Sigmoid colon (tissue), 7 donors: ENCODE data around the gene LGALS3. TPM values are rescaled to one million over a fixed set of nuclear protein-coding genes. Genes with fewer than 3 reads are reported as not detected.

Source experiments
- DNase-seq: peaks from one replicate; pipeline ENCODE4 v3.0.0-alpha.2; 2019
- H3K27ac ChIP-seq, 4 donors: fragments of 200-600 bp; sonication (generic); one replicate each; pipeline ENCODE4 v1.5.1; 2016 to 2019; ENCODE audit warnings: mild to moderate bottlenecking in 1 of 4
- H3K27me3 ChIP-seq, 3 donors: fragments of 200-600 bp; sonication (generic); one replicate each; pipeline ENCODE4 v1.5.1; 2019; ENCODE audit warnings: mild to moderate bottlenecking in 1 of 3
- H3K36me3 ChIP-seq, 4 donors: fragments of 200-600 bp; sonication (generic); one replicate each; pipeline ENCODE4 v1.5.1; 2016 to 2019
- H3K4me1 ChIP-seq, 4 donors: fragments of 200-600 bp; sonication (generic); one replicate each; pipeline ENCODE4 v1.5.1; 2017 to 2019
- H3K4me3 ChIP-seq, 4 donors: fragments of 200-600 bp; sonication (generic); one replicate each; pipeline ENCODE4 v1.5.1; 2017 to 2019; ENCODE audit warnings: mild to moderate bottlenecking in 2 of 4, moderate library complexity in 1 of 4
- H3K9me3 ChIP-seq, 4 donors: fragments of 200-600 bp in 3 of 4; sonication (generic) in 3 of 4; one replicate each; pipeline versions ENCODE4 v1.5.1 to v1.6.1; 2013 to 2019
- CTCF ChIP-seq, 4 experiments: fragments of 450-650 bp in 3 of 4; fragments of 200-600 bp in 1 of 4; IDR thresholded peaks; one replicate each; pipeline ENCODE4 v1.5.1; 2016 to 2019; ENCODE audit warnings: antibody characterized with exemption in 4 of 4, mild to moderate bottlenecking in 3 of 4, moderate library complexity in 2 of 4
- EP300 ChIP-seq, 4 donors: sonication (generic); formaldehyde crosslinking; IDR thresholded peaks; one replicate each; pipeline ENCODE4 v1.6.1; 2017; ENCODE audit warnings: antibody characterized with exemption in 4 of 4
- POLR2A ChIP-seq, 2 donors: fragments of 450-650 bp; IDR thresholded peaks; one replicate each; pipeline ENCODE4 v1.6.1; 2016; ENCODE audit warnings: antibody characterized with exemption in 2 of 2, mild to moderate bottlenecking in 2 of 2, moderate library complexity in 2 of 2
- POLR2AphosphoS5 ChIP-seq, 4 donors: sonication (generic); formaldehyde crosslinking; IDR thresholded peaks; one replicate each; pipeline ENCODE4 v1.6.1; 2017; ENCODE audit warnings: antibody characterized with exemption in 4 of 4
- WGBS, 2 donors: extraction: QIAGEN DNeasy Blood & Tissue Kit; methylation state at CpG; one replicate each; pipeline ENCODE4 v1.1.7; 2013; 5-methylcytosine and 5-hydroxymethylcytosine counted together
- intact Hi-C: fragments of 100-400 bp; cut with DNase I; formaldehyde crosslinking; loops from one replicate; pipeline ENCODE4 v1.15.1; 2023
- polyA plus RNA-seq, 3 donors: library from polyadenylated mRNA; stranded (reverse); fragments of 200-250 nt; gene quantifications; one replicate each; pipeline ENCODE4 v1.2.3, GENCODE V29; 2013
- total RNA-seq, 4 donors: library from RNA; depleted of rRNA; stranded (reverse); fragments of >200 nt; gene quantifications; one replicate each; pipeline ENCODE4 v1.1.0, GENCODE V29; 2016
- donor health status: healthy with polysubstance abuse.
- donor health status: Bipolar disorder and iron deficiency.
- donor health status: healthy.

The LGALS3 gene
- total and polyA plus RNA-seq, 7 donors: 235 to 4,129 (median 249) TPM

GRCh38 chr14:55111122-55111708 is 17.8 kb upstream of the LGALS3 start:
- DNase-seq: peak; percentile 46
- Histone ChIP-seq H3K4me3 (no peak overlapping the region), H3K9me3 (no peaks in the 10 kb centered on the region), H3K4me1 (peaks cover 0 to 23% (median 17%) of the 10 kb centered on the region in 4 donors), H3K27ac (no peak overlapping the region), H3K27me3 (no peaks in the 10 kb centered on the region), H3K36me3 (no peaks in the 10 kb centered on the region)
- intact Hi-C loops: no loop called here
- TF ChIP-seq EP300 (IDR thresholded peaks at IDR 0.05): no peak
- no peak for TF ChIP-seq POLR2A (IDR thresholded peaks at IDR 0.05)
- TF ChIP-seq POLR2AphosphoS5 (IDR thresholded peaks at IDR 0.05): no peak
- TF ChIP-seq CTCF (IDR thresholded peaks at IDR 0.05): no peak
- 75 to 77% methylated on average over 10 of the region's 10 CpGs for WGBS, 2 donors

DNA sequence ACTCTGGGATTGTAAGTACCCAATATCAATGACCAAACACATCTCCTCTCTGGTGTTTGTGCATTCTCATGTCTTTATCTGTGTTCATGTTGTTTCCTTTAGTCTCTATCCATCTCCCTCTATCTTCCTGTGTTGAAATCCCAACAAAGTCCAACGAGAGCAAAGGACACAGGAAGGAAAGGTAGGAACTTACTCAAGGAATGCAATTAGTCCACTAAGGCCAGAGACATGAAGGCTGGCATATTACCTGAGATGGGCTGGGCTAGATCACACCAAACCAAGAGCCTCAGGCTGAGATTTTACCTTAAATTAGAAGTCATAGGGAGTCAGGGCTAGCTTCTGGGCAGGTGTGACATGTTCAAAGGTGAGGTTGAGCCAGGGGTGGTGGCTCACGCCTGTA is 14.3 kb upstream of the LGALS3 start:
- 38 to 68% methylated on average over 2 of the region's 2 CpGs for WGBS, 2 donors
- intact Hi-C loops: no loop called here

DNA sequence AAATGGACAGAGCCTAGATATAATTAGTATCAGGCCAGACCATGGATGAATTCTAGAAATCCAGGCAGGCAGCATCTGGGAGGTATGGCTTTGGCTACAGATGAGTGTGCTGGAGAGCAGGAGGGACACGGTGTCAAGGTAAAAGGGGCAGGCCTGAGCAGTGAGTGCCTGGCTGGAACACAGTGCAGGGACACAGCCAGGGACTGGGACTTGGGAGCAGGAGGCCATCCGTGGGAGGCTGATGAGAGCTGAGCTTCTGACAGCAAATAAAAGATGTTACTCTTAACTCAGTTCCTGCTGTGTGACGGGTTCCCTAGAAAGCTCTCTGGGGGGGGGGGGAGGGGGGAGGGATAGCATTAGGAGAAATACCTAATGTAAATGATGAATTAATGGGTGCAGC is 13.6 kb upstream of the LGALS3 start:
- H3K27ac ChIP-seq: no peak overlapping the region
- no peaks in the 10 kb centered on the region for H3K4me1 ChIP-seq
- no peaks in the 10 kb centered on the region for H3K36me3 ChIP-seq
- H3K9me3 ChIP-seq: no peaks in the 10 kb centered on the region
- TF ChIP-seq CTCF (IDR thresholded peaks at IDR 0.05) (no peak), EP300 (IDR thresholded peaks at IDR 0.05) (no peak), POLR2A (IDR thresholded peaks at IDR 0.05) (no peak), POLR2AphosphoS5 (IDR thresholded peaks at IDR 0.05) (no peak)
- intact Hi-C loops: no loop called here
- no peaks in the 10 kb centered on the region for H3K27me3 ChIP-seq
- DNase-seq: peak; percentile 40
- WGBS, 2 donors: 49 to 72% methylated on average over 3 of the region's 3 CpGs
- no peak overlapping the region for H3K4me3 ChIP-seq

More for the DNA sequence above, 14.3 kb upstream of the LGALS3 start:
- Histone ChIP-seq H3K4me3 (no peak overlapping the region), H3K36me3 (no peaks in the 10 kb centered on the region), H3K27me3 (no peaks in the 10 kb centered on the region), H3K4me1 (no peaks in the 10 kb centered on the region), H3K27ac (no peak overlapping the region), H3K9me3 (no peaks in the 10 kb centered on the region)
- DNase-seq: no peak
- TF ChIP-seq POLR2AphosphoS5 (IDR thresholded peaks at IDR 0.05): no peak
- no peak for TF ChIP-seq EP300 (IDR thresholded peaks at IDR 0.05)
- TF ChIP-seq CTCF (IDR thresholded peaks at IDR 0.05): no peak
- TF ChIP-seq POLR2A (IDR thresholded peaks at IDR 0.05): no peak

- intact Hi-C loops: no loop called here
- no peak for TF ChIP-seq POLR2A (IDR thresholded peaks at IDR 0.05)
- no peak for TF ChIP-seq EP300 (IDR thresholded peaks at IDR 0.05)
- TF ChIP-seq POLR2AphosphoS5 (IDR thresholded peaks at IDR 0.05): no peak
- no peak for TF ChIP-seq CTCF (IDR thresholded peaks at IDR 0.05)
- no peak overlapping the region for H3K27ac ChIP-seq
These were observed 13.2 kb upstream of the LGALS3 start for GRCh38 chr14:55115861-55116245.

More at GRCh38 chr14:55115861-55116245, 13.2 kb upstream of the LGALS3 start:
- Histone ChIP-seq H3K36me3 (no peaks in the 10 kb centered on the region), H3K4me3 (no peak overlapping the region), H3K4me1 (no peaks in the 10 kb centered on the region), H3K27me3 (no peaks in the 10 kb centered on the region), H3K9me3 (no peaks in the 10 kb centered on the region)
- 54 to 82% methylated on average over 4 of the region's 4 CpGs for WGBS, 2 donors
- no peak for DNase-seq
